NCI-H128 (cell line): ENCODE results near the gene INPP5D.
"Not testable (repeated sequence)": the region's sequence is repeated elsewhere in the genome, so short reads cannot be mapped to it uniquely, and the experiment has no call there.

Source experiments
- DNase-seq: peaks from one replicate; lab custom pipeline; 2025; ENCODE audit not compliant: unreplicated experiment; lab: John Stamatoyannopoulos, UW

INPP5D gene

DNA sequence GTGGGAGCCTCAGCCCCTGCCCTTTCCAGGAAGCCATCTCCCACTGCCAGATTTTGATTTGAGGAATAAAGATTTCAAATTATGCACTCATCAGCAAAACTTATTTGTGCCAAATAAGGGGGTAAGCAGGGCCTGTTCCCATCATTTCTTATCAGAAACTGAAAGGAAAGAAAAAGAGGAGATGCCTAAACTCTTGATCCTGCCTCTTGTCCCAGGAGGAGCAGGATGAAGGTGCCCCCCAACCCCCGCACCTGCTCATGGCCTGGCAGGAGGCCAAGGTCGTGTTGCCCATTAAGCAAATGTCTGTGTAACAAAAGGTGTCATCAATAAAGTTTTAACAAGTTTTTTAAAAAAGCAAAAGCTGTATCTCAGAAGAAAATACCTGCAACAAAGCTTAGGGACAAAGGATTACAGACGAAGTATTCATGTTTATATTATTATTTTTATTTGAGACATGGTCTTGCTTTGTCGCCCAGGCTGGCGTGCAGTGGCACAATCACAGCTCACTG lies 80.0 kb downstream of the INPP5D start:
- no peak for DNase-seq

DNA sequence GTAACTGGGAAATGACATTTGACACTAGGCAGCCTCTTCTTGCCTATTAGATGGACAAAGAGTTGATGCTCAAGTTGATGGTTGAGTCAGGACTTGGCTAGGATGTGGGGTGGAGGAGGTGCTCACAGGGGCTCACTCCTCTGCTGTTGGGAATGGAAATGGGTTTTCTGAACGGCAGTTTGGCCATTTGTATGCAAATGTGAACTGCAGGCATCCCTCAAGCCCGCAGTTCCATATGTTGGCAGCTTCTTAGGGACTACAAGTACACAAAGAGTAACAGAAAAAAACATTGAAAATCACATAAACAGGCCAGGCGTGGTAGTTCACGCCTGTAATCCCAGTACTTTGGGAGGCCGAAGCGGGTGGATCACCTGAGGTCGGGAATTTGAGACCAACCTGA lies 80.8 kb downstream of the INPP5D start:
- DNase-seq = no peak

DNA sequence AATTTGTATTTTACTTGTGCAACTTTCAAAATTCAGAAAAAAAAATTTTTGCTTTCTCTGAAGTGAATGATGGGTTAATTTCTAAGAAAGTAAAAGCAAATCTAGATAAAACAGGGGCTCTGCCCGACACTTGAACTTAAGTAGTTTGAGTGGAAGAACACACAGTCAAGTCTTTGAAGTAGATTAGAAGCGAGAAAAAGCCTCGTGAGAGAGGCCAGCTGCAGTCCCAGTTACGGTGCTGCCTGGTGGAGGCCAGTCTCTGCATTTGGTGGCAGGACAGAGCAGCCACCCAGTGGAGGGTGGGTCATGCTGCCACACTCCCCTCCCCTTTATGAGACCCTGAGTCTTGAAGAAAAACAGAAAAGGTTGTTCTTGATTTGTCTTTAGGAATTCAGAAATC lies 81.8 kb downstream of the INPP5D start:
- DNase-seq = no peak

DNA sequence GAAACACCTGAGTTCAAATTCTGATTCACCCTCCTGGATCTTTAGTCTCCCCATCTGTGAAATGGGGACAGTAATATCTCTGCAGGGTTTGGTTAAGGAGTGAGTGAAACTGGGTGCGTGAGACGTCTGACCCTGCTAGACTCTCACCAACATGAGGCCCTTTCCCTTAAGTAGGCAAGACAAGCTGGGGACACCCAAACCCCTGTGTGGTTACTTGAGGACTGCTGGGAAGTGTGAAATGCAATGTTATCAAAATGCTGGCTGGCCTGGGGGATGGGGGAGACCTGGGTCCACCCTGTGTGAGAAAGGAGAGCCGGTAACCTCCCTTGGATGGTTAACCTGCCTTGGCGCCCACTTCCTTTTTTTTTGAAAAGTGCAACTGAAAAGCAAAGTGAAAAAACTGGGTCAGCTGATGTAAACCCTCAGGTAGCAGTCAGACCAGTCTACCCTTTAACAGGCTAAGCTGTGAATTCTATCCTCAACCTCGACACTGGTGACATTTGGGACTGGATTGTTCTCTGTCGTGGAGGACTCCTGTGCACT lies 82.3 kb downstream of the INPP5D start:
- DNase-seq = no peak

DNA sequence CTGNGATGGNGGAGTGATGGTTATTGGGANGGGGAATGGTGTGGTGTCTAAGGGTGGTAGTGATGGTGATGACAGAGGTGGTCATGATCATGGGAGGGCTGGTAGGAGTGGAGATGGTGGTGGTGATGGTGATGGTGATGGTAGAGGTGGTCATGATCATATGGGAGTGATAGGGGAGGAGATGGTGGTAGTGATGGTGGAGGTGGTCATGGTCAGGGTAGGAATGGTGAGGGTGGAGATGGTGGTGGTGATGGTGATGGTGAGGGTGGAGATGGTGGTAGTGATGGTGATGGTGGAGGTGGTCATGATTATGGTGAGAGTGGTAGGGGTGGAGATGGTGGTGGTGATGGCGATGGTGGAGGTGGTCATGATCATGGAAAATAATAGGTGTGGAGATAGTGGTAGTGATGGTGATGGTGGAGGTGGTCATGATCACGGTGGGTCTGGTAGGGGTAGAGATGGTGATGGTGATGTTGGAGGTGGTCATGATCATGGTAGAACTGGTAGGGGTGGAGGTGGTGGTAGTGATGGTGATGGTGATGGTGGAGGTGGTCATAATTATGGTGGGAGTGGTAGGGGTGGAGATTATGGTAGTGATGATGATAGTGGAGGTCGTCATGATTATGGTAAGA lies 83.7 kb downstream of the INPP5D start:
- DNase-seq = no peak

DNA sequence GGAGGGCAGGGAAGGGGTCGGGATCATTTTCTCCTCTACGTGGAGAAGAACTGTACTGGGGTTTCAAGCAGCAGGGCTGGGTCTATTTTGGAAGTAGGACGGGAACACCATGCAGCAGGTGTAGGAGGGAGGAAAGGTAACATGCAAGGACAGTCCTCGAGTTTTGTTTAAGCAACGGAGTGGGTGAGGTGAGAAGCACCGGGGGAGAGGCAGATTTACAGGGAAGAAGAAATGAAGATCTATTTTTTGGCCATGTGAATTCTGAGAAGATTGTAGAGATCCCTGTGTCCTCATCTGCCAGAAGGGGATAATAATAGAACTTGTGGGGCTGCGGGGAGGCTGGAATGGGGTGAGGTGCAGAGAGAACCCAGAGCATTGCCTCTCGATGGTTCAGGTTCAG lies 85.6 kb downstream of the INPP5D start:
- no peak for DNase-seq

DNA sequence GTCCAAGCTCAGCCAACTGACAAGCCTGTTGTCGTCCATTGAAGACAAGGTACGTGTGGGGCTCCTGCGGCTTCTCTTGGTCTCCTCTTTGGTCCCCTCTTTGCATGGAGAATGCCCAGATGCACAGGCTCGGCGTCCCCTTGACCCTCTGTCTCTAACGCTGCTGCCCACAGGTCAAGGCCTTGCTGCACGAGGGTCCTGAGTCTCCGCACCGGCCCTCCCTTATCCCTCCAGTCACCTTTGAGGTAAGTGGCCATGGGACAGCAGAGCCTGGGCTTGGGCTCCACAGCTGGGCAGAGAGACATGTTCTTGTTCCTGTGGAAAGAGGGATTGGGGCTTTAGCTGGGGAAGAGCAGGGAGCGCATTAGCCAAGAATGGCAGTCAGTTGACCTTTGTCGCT lies 86.1 kb downstream of the INPP5D start:
- DNase-seq = no peak

DNA sequence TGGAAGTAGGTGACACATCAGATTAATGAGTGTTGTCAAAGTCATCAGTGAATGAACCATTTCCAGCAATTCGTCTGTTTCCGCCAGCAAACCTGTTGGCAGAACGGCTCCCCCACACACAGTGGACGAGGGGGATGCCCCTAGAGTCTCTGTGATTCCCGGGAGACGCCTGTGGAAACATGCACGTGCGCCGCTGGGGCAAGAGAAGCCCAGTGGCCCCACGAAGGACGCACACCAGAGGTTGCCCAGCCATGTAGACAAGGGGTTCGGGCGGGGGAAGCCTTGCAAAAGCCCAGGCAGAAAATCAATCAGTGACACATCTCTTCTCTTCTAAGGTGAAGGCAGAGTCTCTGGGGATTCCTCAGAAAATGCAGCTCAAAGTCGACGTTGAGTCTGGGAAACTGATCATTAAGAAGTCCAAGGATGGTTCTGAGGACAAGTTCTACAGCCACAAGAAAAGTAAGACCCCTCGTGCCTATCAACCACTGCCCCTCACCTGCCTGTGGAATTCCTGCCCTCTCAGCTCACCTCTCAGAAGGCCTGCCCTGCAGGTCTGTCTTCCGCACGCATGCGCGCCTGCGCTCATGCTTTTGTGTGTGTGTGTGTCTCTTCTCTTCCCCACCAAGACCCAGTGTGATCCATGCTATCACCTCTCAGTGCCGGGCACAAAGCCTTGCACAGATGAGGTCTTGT lies 87.1 kb downstream of the INPP5D start:
- no peak for DNase-seq

DNA sequence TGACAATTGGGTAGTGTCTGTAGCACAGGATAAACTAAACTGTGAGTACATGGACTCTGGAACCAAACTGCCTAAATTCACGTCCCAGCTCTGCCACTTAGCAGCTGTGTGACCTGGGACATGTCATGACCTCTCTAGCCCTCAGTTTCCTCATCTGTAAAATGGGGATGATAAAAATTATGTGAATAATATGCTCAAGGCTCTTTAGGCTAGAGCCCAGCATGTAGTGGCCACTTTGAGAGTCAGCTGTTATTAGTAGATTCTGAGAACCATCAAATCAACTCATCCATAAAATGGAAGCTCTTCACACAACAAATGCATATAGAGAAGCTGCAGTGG lies 87.7 kb downstream of the INPP5D start:
- no peak for DNase-seq

DNA sequence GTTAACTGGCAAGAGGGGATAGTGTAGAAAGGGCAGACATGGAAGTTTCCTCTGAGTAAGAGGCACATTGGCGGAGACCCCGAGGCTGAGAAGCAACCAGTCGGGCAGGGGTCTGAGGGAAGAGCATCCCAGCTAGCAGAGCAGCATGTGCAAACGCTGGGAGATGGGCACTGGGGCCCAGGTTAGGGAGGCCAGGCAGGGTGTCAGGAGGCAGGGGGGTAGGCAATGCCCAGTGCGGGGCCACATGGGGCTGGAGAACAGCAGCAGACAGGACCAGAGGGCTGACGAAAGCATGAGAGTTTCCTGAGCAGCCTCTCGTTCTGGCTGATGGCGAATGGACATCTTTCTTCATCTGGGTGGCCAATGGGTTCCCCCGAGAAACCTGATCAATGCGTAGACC lies 88.2 kb downstream of the INPP5D start:
- DNase-seq = no peak

DNA sequence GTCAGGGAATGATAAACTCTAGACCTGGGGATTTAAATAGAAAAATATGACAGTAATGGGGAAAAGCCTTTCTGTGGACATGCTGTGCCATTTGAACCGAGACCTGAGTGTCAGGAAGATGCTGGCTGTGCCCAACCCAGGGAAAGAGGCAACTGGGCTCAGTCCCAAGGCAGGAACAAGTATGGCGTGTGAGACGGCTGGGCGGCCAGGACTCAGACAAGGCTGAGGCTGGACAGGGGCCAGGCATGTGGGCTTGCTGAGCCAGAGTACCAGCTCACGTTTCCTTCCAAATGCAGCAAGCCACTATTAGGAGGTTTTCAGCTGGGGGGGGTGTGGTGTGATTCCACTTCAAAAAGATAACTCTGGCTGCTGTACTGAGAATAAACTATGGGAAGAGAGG lies 92.4 kb downstream of the INPP5D start:
- DNase-seq = no peak

DNA sequence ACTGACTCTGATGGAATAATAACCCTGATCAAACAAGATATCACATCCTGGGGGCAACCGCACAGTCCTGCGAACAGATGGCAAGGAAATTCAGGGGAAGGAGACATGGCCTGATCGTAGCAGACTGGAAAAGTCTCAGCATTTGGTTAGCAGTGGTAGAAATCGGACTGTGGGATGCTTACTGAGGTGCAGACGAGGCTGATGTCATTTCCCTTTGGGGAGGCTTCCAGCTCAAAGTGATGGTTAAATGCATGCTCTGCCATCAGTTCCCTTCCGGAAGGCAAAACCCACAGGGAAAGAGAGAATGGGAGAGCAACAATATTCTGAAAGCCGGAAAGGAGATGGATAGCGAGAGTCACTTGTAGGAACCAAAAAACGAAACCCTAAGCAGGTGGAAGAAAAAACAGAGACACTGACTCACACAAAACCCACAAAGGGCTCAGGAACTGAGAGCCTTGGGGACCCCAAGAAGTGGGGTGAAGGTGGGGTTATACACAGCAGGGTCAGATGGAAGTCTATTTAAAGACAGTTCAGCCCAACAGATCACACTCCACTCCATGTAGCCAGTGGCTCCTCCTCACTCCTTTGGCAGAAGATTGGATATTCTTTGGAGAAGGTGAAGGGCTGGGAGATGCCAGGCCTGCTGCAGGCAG lies 93.1 kb downstream of the INPP5D start:
- no peak for DNase-seq

DNA sequence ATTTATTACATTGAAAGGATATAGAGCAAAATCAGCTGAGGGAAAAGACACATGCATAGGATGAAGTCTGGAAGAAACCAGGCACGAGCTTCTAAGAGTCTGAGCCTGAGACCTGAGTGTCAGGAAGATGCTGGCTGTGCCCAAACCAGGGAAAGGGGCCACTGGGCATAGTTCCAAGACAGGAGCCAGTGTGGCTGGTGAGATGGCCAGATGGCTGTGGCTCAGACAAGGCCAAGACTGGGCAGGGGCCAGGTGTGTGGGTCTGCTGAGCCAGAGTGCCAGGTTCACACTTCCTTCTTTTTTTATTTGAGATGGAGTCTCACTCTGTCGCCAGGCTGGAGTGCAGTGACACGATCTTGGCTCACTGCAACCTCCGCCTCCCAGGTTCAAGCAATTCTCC lies 95.9 kb downstream of the INPP5D start:
- no peak for DNase-seq

DNA sequence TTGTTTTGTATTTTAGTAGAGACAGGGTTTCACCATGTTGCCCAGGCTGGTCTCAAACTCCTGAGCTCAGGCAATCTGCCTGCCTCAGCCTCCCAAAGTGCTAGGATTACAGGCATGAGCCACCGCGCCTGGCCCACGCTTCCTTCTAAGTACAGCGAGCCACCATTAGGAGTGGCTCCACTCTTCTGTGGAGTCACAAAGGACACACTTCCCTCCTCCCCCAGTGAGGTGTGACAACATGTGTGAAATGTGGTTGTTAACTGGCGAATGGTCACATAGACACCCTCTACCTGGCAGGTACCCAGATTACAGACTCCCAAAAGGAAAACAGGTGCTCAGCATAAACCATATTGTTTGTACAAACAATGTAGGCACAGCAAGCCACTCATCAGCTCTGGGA lies 96.3 kb downstream of the INPP5D start:
- not testable (repeated sequence) for DNase-seq

DNA sequence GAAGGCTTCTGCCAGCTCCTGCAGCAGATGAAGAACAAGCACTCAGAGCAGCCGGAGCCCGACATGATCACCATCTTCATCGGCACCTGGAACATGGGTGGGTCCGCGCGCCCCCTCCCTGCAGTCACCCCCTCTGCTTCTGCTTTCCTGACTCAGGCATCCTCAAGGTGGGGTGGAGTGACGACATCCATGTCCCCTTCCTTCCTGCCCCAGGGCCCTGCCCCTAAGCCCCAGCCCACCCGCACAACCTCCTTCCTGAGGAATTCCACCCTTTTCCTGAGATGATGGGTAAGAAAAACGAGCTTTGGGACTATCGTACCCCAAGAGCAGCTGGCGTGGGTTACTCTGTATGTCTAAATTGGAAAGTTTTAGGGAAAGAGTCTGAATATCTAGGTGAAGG lies 101.6 kb downstream of the INPP5D start:
- DNase-seq = no peak

DNA sequence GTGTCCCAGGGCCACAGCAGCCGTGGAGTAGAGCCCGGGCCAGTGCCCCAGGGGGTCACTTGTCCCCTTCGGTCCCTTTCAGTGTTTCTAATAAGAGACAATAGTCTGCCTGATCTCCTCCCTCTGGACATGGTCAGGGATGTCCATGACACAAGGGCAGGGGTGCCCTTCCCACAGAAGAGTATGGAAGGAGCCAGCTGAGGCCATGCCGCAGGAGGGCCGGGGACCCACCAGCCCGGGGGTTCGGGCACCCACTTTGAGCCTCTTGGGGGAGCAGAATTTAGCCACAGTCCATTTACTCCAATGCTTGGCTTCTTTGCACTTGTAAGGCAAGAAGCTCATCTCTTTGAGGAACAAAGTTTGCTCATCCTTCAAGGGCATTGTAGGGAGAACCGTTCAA lies 102.6 kb downstream of the INPP5D start:
- no peak for DNase-seq

DNA sequence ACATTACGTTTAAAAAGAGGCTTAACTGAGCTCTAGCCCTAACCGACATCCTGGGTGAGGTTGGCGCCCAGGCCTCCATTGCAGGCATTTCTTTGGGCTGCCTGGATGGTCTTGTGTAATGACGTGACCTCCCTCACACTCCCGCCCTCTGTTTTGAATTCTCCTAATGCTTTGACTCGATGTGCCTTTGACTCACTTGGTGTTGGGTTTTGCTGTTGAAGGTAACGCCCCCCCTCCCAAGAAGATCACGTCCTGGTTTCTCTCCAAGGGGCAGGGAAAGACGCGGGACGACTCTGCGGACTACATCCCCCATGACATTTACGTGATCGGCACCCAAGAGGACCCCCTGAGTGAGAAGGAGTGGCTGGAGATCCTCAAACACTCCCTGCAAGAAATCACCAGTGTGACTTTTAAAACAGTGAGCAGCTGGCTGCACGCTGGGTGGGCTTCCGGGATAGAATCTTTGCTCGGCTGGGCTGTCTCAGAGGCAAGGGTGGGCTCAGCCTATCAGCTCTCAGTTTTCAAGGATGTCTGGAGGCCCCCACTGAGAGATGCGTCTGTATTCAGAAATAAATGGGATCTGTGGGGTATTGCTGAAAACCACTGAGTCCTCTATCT lies 103.5 kb downstream of the INPP5D start:
- DNase-seq = no peak

DNA sequence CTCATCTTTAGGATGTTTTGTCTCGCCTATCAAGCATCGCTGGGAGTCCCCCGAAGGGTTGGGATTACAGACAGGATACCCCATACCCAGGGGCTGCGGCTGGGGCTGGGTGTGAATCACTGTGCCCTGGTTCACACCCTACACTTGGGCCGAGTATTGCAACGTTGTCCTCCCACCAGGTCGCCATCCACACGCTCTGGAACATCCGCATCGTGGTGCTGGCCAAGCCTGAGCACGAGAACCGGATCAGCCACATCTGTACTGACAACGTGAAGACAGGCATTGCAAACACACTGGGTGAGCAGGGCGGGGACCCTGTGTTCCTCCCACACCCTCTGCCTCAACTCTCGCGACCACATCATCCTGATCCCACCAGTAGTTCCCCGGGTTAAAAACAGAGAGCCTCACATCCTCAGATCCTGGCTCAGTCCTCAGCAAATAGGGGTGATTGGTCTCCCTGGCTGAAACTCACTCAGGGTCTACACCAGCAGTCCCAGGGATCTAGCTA lies 104.0 kb downstream of the INPP5D start:
- no peak for DNase-seq

DNA sequence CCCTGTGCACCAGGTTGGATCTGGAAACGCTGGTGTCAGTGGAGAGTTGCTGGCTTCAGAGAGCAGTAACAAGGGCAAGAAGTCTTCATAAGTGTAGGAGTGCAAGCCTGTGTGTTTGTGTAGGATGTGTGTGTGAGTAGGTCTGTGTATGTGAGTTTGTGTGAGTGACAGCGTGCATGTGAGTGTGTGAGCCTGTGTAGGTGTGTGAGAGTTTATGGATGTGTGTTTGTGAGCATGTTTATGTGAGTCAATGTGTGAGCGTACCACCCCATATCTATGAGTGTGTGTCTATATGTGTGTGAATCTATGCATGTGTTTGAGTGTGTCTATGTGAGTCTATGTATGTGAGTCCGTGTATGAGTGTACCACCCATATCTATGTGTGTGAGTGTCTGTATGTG lies 104.8 kb downstream of the INPP5D start:
- DNase-seq = no peak

DNA sequence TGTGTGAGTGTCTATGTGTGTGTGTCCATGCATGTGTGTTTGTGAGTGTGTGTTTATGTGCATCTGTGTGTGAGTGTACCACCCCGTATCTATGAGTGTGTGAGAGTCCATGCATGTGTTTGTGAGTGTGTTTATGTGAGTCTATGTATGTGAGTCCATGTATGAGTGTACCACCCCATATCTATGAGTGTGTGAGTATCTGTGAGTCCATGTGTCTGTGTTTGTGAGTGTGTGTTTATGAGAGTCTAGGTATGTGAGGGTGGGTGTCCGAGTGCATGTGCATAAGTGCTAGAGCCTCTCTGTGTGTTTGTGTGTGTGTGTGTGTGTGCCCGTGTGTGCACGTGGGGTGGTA lies 105.4 kb downstream of the INPP5D start:
- DNase-seq = no peak

DNA sequence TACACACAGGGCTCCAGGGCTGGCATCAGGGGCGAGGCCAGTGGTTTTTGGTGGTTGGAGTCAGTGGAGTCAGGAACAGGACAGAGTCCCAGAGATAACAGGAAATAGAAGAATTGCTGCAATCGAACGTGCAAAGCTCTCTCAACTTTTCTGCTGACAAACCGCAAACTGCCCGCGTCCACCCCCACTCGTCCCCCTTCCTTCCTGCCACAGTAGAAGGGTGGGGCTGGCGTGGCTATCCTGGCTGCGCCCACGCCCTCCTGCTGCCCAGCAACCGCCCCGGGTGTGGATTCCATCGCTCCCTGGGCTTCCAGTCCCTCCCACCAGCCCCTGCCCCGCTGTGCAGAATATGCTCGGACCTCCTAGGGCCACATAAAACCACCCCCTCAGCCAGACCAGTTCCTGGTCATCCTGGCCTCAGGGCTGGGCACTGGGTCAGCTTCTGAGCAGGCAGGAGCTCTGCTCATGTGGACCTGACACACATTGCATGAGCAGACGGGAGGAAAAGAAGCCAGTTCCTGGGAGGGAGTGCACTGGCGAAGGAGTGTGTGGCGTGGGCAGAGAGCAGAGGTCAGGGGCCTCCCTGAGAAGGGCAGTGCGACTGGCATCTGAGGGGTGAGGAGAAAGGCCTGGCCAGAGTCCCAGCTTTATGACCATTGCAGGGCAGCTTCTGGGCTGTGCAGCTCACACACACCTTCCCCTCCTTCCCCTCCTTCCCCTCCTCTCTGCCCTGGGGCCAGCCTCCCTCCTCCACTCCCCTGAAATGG lies 105.9 kb downstream of the INPP5D start:
- no peak for DNase-seq
